ENCODE measurements around the gene CEACAM1. TPM values are rescaled to one million over a fixed set of nuclear protein-coding genes. Genes with fewer than 3 reads are reported as not detected.
"Not testable (repeated sequence)": the region's sequence is repeated elsewhere in the genome, so short reads cannot be mapped to it uniquely, and the experiment has no call there.

CEACAM1 gene
- total RNA-seq, 2 experiments from 2014 or later: 38.2 to 43.0 TPM

GRCh38 chr19:42497492-42498168, 30.7 kb downstream of the CEACAM1 start:
- ChIA-PET POLR2A (interaction anchor here (0.6 to 1.9 kb wide), 4 partner anchors 10 to 31 kb away, joined by 3 to 7 read pairs (median 6); partner anchors contain the start of gene CEACAM1), CTCF (interaction anchor here (0.8 to 3.1 kb wide), 5 partner anchors 31 to 57 kb away, joined by 3 to 11 read pairs (median 5); partner anchors contain the start of gene CEACAM1)
- Mint-ChIP-seq H3K36me3 (ENCODE audit: low read depth) (peaks cover 12% of the 10 kb centered on the region), H3K4me3 (no peak overlapping the region), H3K27ac (peak overlapping the region; percentile 57), H3K9me3 (no peaks in the 10 kb centered on the region), H3K27me3 (no peaks in the 10 kb centered on the region), H3K4me1 (peaks cover 64% of the 10 kb centered on the region)
- DNase-seq: no peak

GRCh38 chr19:42496460-42497133, 31.7 kb downstream of the CEACAM1 start:
- Mint-ChIP-seq H3K4me3 (peak overlapping the region; percentile 4), H3K4me1 (peaks cover 55% of the 10 kb centered on the region), H3K9me3 (no peaks in the 10 kb centered on the region), H3K36me3 (ENCODE audit: low read depth) (peaks cover 12% of the 10 kb centered on the region), H3K27me3 (no peaks in the 10 kb centered on the region), H3K27ac (peak overlapping the region; percentile 47)
- no peak for DNase-seq
- ChIA-PET POLR2A (interaction anchor here (0.6 to 1.5 kb wide), 2 partner anchors 18 to 32 kb away, joined by 3 to 6 read pairs; partner anchors contain the start of gene CEACAM1), CTCF (interaction anchor here (0.8 to 3.1 kb wide), 4 partner anchors 32 to 56 kb away, joined by 3 to 11 read pairs (median 6); partner anchors contain the start of gene CEACAM1)

- peaks cover 12% of the 10 kb centered on the region for H3K36me3 Mint-ChIP-seq (ENCODE audit: low read depth)
- H3K4me1 Mint-ChIP-seq: peaks cover 47% of the 10 kb centered on the region
- CTCF ChIA-PET: interaction anchor here (1.0 kb wide), 1 partner anchor 46 kb away, joined by 3 read pairs; no protein-coding TSS in a partner anchor
- no peak overlapping the region for H3K4me3 Mint-ChIP-seq
- H3K27ac Mint-ChIP-seq: no peak overlapping the region
- H3K27me3 Mint-ChIP-seq: no peaks in the 10 kb centered on the region
- DNase-seq: no peak
- no peaks in the 10 kb centered on the region for H3K9me3 Mint-ChIP-seq
- POLR2A ChIA-PET: no interaction called here
Observed at GRCh38 chr19:42495663-42496062, 32.6 kb downstream of the CEACAM1 start.

- no peak overlapping the region for H3K27ac Mint-ChIP-seq
- CTCF ChIA-PET: no interaction called here
- POLR2A ChIA-PET: no interaction called here
Observed at GRCh38 chr19:42494321-42494720, 34.0 kb downstream of the CEACAM1 start.

GRCh38 chr19:42488783-42489521, 39.3 kb downstream of the CEACAM1 start:
- POLR2A ChIA-PET: interaction anchor here (1.9 kb wide), 1 partner anchor 9 kb away, joined by 6 read pairs; no protein-coding TSS in a partner anchor
- H3K9me3 Mint-ChIP-seq: no peaks in the 10 kb centered on the region
- no peak for DNase-seq
- H3K27me3 Mint-ChIP-seq: no peaks in the 10 kb centered on the region
- no peak overlapping the region for H3K4me3 Mint-ChIP-seq
- no peak overlapping the region for H3K27ac Mint-ChIP-seq
- CTCF ChIA-PET: interaction anchor here (1.0 to 1.4 kb wide), 2 partner anchors 11 to 48 kb away, joined by 3 to 5 read pairs; no protein-coding TSS in a partner anchor
- peaks cover 9% of the 10 kb centered on the region for H3K36me3 Mint-ChIP-seq (ENCODE audit: low read depth)
- H3K4me1 Mint-ChIP-seq: peaks cover 35% of the 10 kb centered on the region

More at GRCh38 chr19:42494321-42494720, 34.0 kb downstream of the CEACAM1 start:
- no peaks in the 10 kb centered on the region for H3K9me3 Mint-ChIP-seq
- H3K4me1 Mint-ChIP-seq: peaks cover 40% of the 10 kb centered on the region
- no peak overlapping the region for H3K4me3 Mint-ChIP-seq
- H3K27me3 Mint-ChIP-seq: no peaks in the 10 kb centered on the region
- no peak for DNase-seq
- H3K36me3 Mint-ChIP-seq (ENCODE audit: low read depth): peaks cover 8% of the 10 kb centered on the region

GRCh38 chr19:42487798-42488178, 40.5 kb downstream of the CEACAM1 start:
- Mint-ChIP-seq H3K4me3 (no peak overlapping the region), H3K27me3 (peaks cover 2% of the 10 kb centered on the region), H3K9me3 (peaks cover 2% of the 10 kb centered on the region), H3K36me3 (ENCODE audit: low read depth) (peaks cover 13% of the 10 kb centered on the region), H3K27ac (peak overlapping the region; percentile 82), H3K4me1 (peaks cover 44% of the 10 kb centered on the region)
- ChIA-PET POLR2A (interaction anchor here (0.6 to 1.9 kb wide), 3 partner anchors 10 to 624 kb away, joined by 3 to 7 read pairs (median 6); no protein-coding TSS in a partner anchor), CTCF (interaction anchor here (0.9 to 1.5 kb wide), 4 partner anchors 11 to 47 kb away, joined by 3 to 5 read pairs (median 3); no protein-coding TSS in a partner anchor)
- DNase-seq: no peak

- peak overlapping the region; percentile 82 for H3K27ac Mint-ChIP-seq
- peaks cover 2% of the 10 kb centered on the region for H3K9me3 Mint-ChIP-seq
- peak overlapping the region; percentile 33 for H3K4me3 Mint-ChIP-seq
- CTCF ChIA-PET: interaction anchor here (0.9 to 1.5 kb wide), 4 partner anchors 12 to 47 kb away, joined by 3 to 5 read pairs (median 3); no protein-coding TSS in a partner anchor
- peaks cover 2% of the 10 kb centered on the region for H3K27me3 Mint-ChIP-seq
- peaks cover 44% of the 10 kb centered on the region for H3K4me1 Mint-ChIP-seq
- H3K36me3 Mint-ChIP-seq (ENCODE audit: low read depth): peaks cover 13% of the 10 kb centered on the region
- DNase-seq: peak; percentile 70
- POLR2A ChIA-PET: interaction anchor here (1.3 to 1.9 kb wide), 2 partner anchors 11 to 15 kb away, joined by 6 to 7 read pairs; no protein-coding TSS in a partner anchor
Observed at GRCh38 chr19:42487032-42487797, 41.1 kb downstream of the CEACAM1 start.

GRCh38 chr19:42485036-42485435, 43.2 kb downstream of the CEACAM1 start:
- H3K4me3 Mint-ChIP-seq, H3K27ac Mint-ChIP-seq, H3K9me3 Mint-ChIP-seq, DNase-seq, H3K27me3 Mint-ChIP-seq: not testable (repeated sequence)
- ChIA-PET CTCF (interaction anchor here (0.6 to 1.6 kb wide), 2 partner anchors 45 to 473 kb away, joined by 3 to 8 read pairs; no protein-coding TSS in a partner anchor), POLR2A (interaction anchor here (1.2 to 1.5 kb wide), 2 partner anchors 36 to 43 kb away, joined by 3 to 6 read pairs; partner anchors contain the start of gene CEACAM1)
- Mint-ChIP-seq H3K36me3 (ENCODE audit: low read depth) (peaks cover 13% of the 10 kb centered on the region), H3K4me1 (peaks cover 62% of the 10 kb centered on the region)

- Mint-ChIP-seq H3K9me3 (peaks cover 2% of the 10 kb centered on the region), H3K4me3 (peak overlapping the region; percentile 25), H3K27ac (peak overlapping the region; percentile 88), H3K27me3 (peaks cover 2% of the 10 kb centered on the region), H3K4me1 (peaks cover 49% of the 10 kb centered on the region), H3K36me3 (ENCODE audit: low read depth) (peaks cover 9% of the 10 kb centered on the region)
- ChIA-PET CTCF (no interaction called here), POLR2A (interaction anchor here (0.7 to 1.1 kb wide), 2 partner anchors 13 to 21 kb away, joined by 3 to 4 read pairs; no protein-coding TSS in a partner anchor)
- DNase-seq: peak; percentile 58
Observed at GRCh38 chr19:42480335-42481095, 47.8 kb downstream of the CEACAM1 start.

- Mint-ChIP-seq H3K4me3 (no peak overlapping the region), H3K9me3 (peaks cover 2% of the 10 kb centered on the region), H3K36me3 (ENCODE audit: low read depth) (peaks cover 9% of the 10 kb centered on the region), H3K4me1 (peaks cover 44% of the 10 kb centered on the region), H3K27me3 (peaks cover 4% of the 10 kb centered on the region), H3K27ac (peak overlapping the region; percentile 45)
- no peak for DNase-seq
- ChIA-PET CTCF (interaction anchor here (0.7 to 1.0 kb wide), 3 partner anchors 25 to 240 kb away, joined by 3 to 4 read pairs (median 3); no protein-coding TSS in a partner anchor), POLR2A (interaction anchor here (0.7 to 1.1 kb wide), 3 partner anchors 13 to 49 kb away, joined by 3 to 4 read pairs (median 3); partner anchors contain the start of gene CEACAM1)
Observed at GRCh38 chr19:42479736-42480135, 48.5 kb downstream of the CEACAM1 start.

- H3K27me3 Mint-ChIP-seq: peaks cover 5% of the 10 kb centered on the region
- no peak overlapping the region for H3K27ac Mint-ChIP-seq
- ChIA-PET CTCF (interaction anchor here (1.0 to 1.6 kb wide), 2 partner anchors 36 to 38 kb away, joined by 3 read pairs; no protein-coding TSS in a partner anchor), POLR2A (interaction anchor here (0.7 to 1.0 kb wide), 2 partner anchors 12 to 50 kb away, joined by 3 read pairs; partner anchors contain the start of gene CEACAM1)
- H3K4me1 Mint-ChIP-seq: peaks cover 37% of the 10 kb centered on the region
- H3K9me3 Mint-ChIP-seq: peaks cover 2% of the 10 kb centered on the region
- no peak for DNase-seq
- H3K36me3 Mint-ChIP-seq (ENCODE audit: low read depth): peaks cover 5% of the 10 kb centered on the region
- H3K4me3 Mint-ChIP-seq: no peak overlapping the region
Observed at GRCh38 chr19:42478765-42479311, 49.4 kb downstream of the CEACAM1 start.
